ENCODE results near the gene RSL1D1.
"Not testable (repeated sequence)": the region's sequence is repeated elsewhere in the genome, so short reads cannot be mapped to it uniquely, and the experiment has no call there.

RSL1D1 gene

GRCh38 chr16:11843206-11843605, 8.1 kb downstream of the RSL1D1 start:
- FAIRE-seq, result no peak

- FAIRE-seq, result no peak
Measured at GRCh38 chr16:11841026-11841425, 10.3 kb downstream of the RSL1D1 start.

- no peak for FAIRE-seq
Measured at GRCh38 chr16:11836650-11837244, 14.6 kb downstream of the RSL1D1 start.

- FAIRE-seq, result no peak
Measured at GRCh38 chr16:11835891-11836649, 15.3 kb downstream of the RSL1D1 start.

GRCh38 chr16:11835309-11835708, 16.0 kb downstream of the RSL1D1 start:
- FAIRE-seq, result no peak

GRCh38 chr16:11833951-11834695, 17.2 kb downstream of the RSL1D1 start:
- no peak for FAIRE-seq

- FAIRE-seq, result no peak
Measured at GRCh38 chr16:11828696-11829095, 22.6 kb downstream of the RSL1D1 start.

- FAIRE-seq, result not testable (repeated sequence)
Measured at GRCh38 chr16:11825520-11826165, 25.7 kb downstream of the RSL1D1 start.

GRCh38 chr16:11824362-11824761, 27.0 kb downstream of the RSL1D1 start:
- no peak for FAIRE-seq

GRCh38 chr16:11823645-11824044, 27.7 kb downstream of the RSL1D1 start:
- not testable (repeated sequence) for FAIRE-seq

GRCh38 chr16:11819798-11820197, 31.5 kb downstream of the RSL1D1 start:
- no peak for FAIRE-seq

- not testable (repeated sequence) for FAIRE-seq
Measured at GRCh38 chr16:11818970-11819369, 32.4 kb downstream of the RSL1D1 start.

- no peak for FAIRE-seq
Measured at GRCh38 chr16:11816123-11816522, 35.2 kb downstream of the RSL1D1 start.

- FAIRE-seq, result not testable (repeated sequence)
Measured at GRCh38 chr16:11814800-11815199, 36.5 kb downstream of the RSL1D1 start.

- no peak for FAIRE-seq
Measured at GRCh38 chr16:11806721-11807120, 44.6 kb downstream of the RSL1D1 start.

- no peak for FAIRE-seq
Measured at GRCh38 chr16:11805556-11805955, 45.8 kb downstream of the RSL1D1 start.

GRCh38 chr16:11801481-11802021, 49.8 kb downstream of the RSL1D1 start:
- no peak for FAIRE-seq

GRCh38 chr16:11800382-11800718, 51.0 kb downstream of the RSL1D1 start:
- FAIRE-seq, result no peak

- FAIRE-seq, result no peak
Measured at GRCh38 chr16:11799509-11800381, 51.6 kb downstream of the RSL1D1 start.

GRCh38 chr16:11799017-11799381, 52.3 kb downstream of the RSL1D1 start:
- no peak for FAIRE-seq

GRCh38 chr16:11797957-11798299, 53.4 kb downstream of the RSL1D1 start:
- FAIRE-seq, result no peak
